ENCODE measurements around the gene ZRANB2. TPM values are rescaled to one million over a fixed set of nuclear protein-coding genes. Genes with fewer than 3 reads are reported as not detected.

Gene ZRANB2
- total and polyA plus RNA-seq, 4 donors, result 12.7 to 44.3 (median 30.2) TPM

DNA sequence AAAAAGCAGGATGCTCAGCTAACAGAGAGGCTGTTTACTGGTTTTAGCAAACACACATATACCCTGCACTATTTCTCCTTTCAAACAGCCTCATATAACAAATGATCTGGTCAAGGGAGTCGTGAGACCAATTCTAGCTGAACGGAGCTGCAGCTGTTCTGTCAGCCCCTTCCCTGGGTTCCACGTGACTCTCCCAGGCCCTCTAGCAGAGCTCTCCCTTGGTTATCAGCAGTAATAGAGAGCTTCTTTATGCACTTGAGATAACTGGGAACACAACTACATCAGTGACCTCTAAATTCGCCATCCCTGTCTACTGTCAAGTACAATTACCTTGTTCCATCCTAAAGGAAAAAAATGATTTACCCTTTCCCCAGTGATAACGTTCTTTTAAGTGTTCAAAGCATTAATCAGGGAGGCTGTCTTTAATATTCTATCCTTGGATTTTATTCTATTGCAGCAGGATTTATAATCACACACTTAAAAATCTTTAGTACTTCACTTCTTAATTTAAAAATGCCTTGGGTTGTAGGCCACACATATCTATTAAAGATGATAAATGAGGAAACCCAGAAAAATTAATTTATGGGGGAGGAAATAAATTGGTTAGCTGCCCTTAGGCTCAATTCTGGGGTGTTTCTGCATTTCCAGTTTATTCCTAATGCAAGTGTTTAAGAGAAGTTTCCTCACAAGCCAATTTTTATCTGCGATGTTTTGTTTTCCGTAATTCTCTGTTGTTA, 61.4 kb downstream of the ZRANB2 start:
- no peak for TF ChIP-seq GABPA (IDR thresholded peaks at IDR 0.05 in 1 of 2, conservative IDR thresholded peaks at IDR 0.05 in 1 of 2)
- no peak for TF ChIP-seq NR2F2 (IDR thresholded peaks at IDR 0.05)
- TF ChIP-seq TAF1 (conservative IDR thresholded peaks at IDR 0.05), result no peak
- TF ChIP-seq FOXA1 (IDR thresholded peaks at IDR 0.05), result no peak
- TF ChIP-seq HNF4A (conservative IDR thresholded peaks at IDR 0.05), result no peak
- TF ChIP-seq, protein P1, sequence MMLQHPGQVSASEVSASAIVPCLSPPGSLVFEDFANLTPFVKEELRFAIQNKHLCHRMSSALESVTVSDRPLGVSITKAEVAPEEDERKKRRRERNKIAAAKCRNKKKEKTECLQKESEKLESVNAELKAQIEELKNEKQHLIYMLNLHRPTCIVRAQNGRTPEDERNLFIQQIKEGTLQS (IDR thresholded peaks at IDR 0.05), result no peak
- TF ChIP-seq, protein P2, sequence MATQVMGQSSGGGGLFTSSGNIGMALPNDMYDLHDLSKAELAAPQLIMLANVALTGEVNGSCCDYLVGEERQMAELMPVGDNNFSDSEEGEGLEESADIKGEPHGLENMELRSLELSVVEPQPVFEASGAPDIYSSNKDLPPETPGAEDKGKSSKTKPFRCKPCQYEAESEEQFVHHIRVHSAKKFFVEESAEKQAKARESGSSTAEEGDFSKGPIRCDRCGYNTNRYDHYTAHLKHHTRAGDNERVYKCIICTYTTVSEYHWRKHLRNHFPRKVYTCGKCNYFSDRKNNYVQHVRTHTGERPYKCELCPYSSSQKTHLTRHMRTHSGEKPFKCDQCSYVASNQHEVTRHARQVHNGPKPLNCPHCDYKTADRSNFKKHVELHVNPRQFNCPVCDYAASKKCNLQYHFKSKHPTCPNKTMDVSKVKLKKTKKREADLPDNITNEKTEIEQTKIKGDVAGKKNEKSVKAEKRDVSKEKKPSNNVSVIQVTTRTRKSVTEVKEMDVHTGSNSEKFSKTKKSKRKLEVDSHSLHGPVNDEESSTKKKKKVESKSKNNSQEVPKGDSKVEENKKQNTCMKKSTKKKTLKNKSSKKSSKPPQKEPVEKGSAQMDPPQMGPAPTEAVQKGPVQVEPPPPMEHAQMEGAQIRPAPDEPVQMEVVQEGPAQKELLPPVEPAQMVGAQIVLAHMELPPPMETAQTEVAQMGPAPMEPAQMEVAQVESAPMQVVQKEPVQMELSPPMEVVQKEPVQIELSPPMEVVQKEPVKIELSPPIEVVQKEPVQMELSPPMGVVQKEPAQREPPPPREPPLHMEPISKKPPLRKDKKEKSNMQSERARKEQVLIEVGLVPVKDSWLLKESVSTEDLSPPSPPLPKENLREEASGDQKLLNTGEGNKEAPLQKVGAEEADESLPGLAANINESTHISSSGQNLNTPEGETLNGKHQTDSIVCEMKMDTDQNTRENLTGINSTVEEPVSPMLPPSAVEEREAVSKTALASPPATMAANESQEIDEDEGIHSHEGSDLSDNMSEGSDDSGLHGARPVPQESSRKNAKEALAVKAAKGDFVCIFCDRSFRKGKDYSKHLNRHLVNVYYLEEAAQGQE (IDR thresholded peaks at IDR 0.05), result no peak
- TF ChIP-seq JUND (IDR thresholded peaks at IDR 0.05), result no peak
- TF ChIP-seq, protein P3, sequence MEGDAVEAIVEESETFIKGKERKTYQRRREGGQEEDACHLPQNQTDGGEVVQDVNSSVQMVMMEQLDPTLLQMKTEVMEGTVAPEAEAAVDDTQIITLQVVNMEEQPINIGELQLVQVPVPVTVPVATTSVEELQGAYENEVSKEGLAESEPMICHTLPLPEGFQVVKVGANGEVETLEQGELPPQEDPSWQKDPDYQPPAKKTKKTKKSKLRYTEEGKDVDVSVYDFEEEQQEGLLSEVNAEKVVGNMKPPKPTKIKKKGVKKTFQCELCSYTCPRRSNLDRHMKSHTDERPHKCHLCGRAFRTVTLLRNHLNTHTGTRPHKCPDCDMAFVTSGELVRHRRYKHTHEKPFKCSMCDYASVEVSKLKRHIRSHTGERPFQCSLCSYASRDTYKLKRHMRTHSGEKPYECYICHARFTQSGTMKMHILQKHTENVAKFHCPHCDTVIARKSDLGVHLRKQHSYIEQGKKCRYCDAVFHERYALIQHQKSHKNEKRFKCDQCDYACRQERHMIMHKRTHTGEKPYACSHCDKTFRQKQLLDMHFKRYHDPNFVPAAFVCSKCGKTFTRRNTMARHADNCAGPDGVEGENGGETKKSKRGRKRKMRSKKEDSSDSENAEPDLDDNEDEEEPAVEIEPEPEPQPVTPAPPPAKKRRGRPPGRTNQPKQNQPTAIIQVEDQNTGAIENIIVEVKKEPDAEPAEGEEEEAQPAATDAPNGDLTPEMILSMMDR (IDR thresholded peaks at IDR 0.05; ENCODE audit: low read depth, low read length, missing input control), result no peak
- no peak for TF ChIP-seq HNF4G (IDR thresholded peaks at IDR 0.05)
- TF ChIP-seq FOXA2 (IDR thresholded peaks at IDR 0.05), result no peak
- no peak for TF ChIP-seq RXRA (IDR thresholded peaks at IDR 0.05)
- TF ChIP-seq, protein P4, sequence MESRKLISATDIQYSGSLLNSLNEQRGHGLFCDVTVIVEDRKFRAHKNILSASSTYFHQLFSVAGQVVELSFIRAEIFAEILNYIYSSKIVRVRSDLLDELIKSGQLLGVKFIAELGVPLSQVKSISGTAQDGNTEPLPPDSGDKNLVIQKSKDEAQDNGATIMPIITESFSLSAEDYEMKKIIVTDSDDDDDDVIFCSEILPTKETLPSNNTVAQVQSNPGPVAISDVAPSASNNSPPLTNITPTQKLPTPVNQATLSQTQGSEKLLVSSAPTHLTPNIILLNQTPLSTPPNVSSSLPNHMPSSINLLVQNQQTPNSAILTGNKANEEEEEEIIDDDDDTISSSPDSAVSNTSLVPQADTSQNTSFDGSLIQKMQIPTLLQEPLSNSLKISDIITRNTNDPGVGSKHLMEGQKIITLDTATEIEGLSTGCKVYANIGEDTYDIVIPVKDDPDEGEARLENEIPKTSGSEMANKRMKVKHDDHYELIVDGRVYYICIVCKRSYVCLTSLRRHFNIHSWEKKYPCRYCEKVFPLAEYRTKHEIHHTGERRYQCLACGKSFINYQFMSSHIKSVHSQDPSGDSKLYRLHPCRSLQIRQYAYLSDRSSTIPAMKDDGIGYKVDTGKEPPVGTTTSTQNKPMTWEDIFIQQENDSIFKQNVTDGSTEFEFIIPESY (IDR thresholded peaks at IDR 0.05), result no peak
- TF ChIP-seq SP1 (IDR thresholded peaks at IDR 0.05), result no peak
- no peak for TF ChIP-seq RAD21 (IDR thresholded peaks at IDR 0.05)
- TF ChIP-seq YY1 (IDR thresholded peaks at IDR 0.05), result no peak
- TF ChIP-seq, protein P5, sequence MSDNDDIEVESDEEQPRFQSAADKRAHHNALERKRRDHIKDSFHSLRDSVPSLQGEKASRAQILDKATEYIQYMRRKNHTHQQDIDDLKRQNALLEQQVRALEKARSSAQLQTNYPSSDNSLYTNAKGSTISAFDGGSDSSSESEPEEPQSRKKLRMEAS (IDR thresholded peaks at IDR 0.05), result no peak
- 50% methylated on average over 7 of the region's 7 CpGs for WGBS
- Histone ChIP-seq H3K4me1 (ENCODE audit: control insufficient read depth in 4 of 4, insufficient read depth in 4 of 4, low read length in 3 of 4) (no peaks in the 10 kb centered on the region), H3K4me3 (ENCODE audit: low read depth in 1 of 3, low read length in 3 of 3) (no peak overlapping the region), H3K27ac (ENCODE audit: low read depth in 1 of 2, low read length in 2 of 2) (no peak overlapping the region), H3K36me3 (ENCODE audit: control insufficient read depth in 4 of 4, insufficient read depth in 3 of 4, low read depth in 1 of 4, low read length in 3 of 4) (no peaks in the 10 kb centered on the region), H3K27me3 (ENCODE audit: control insufficient read depth in 4 of 4, insufficient read depth in 4 of 4, low read length in 3 of 4) (no peaks in the 10 kb centered on the region), H3K9ac (ENCODE audit: low read depth in 1 of 2, low read length in 2 of 2) (no peak overlapping the region), H3K9me3 (ENCODE audit: control insufficient read depth in 4 of 4, low read length in 3 of 4) (no peaks in the 10 kb centered on the region)
- DNase-seq (ENCODE audit: low spot score), result no peak

All from liver (tissue), 9 donors.